K562 (cell line): ENCODE results near the gene MPPED1. TPM values are rescaled to one million over a fixed set of nuclear protein-coding genes. Genes with fewer than 3 reads are reported as not detected.

Source experiments
- ATAC-seq: fragments of 200-7000 bp; cut with Tn5 transposase; 3 replicates; pipeline ENCODE4 v1.9.1; 2020; ENCODE audit warnings: moderate library complexity
- BruUV-seq: library from RNA; stranded (reverse); fragments of 400-500 nt; replicated peaks from 2 replicates; lab custom pipeline; 2021; lab: Mats Ljungman, UMichigan
- CTCF ChIA-PET: fragments of 300-600 bp; formaldehyde crosslinking; extraction: SDS; loops from one replicate; lab custom pipeline; 2021; ENCODE audit warnings: low intra/inter-chr PET ratio; lab: Yijun Ruan, JAX
- POLR2A ChIA-PET: fragments of 300-600, 350-650 bp; sonication (Branson Sonifier 250); formaldehyde crosslinking; extraction: SDS; loops from one replicate; lab custom pipeline; 2021; ENCODE audit warnings: antibody characterized with exemption, inconsistent platforms; lab: Yijun Ruan, JAX
- DNase-seq, 4 experiments: peaks; one replicate each; pipeline versions ENCODE4 v3.0.0 to v3.0.0-alpha.2; 2011 to 2018; ENCODE audit warnings: low spot score in 3 of 4, mixed read lengths in 3 of 4; ENCODE audit errors: extremely low read depth in 1 of 4
- FAIRE-seq: peaks from 2 replicates; lab custom pipeline; 2011; peaks lifted over from hg19 to GRCh38; lab: Jason Lieb, UNC
- H2AFZ ChIP-seq: 2 replicates; pipeline ENCODE4 v1.6.0; 2011; ENCODE audit warnings: low read depth, low read length, control low read depth, inconsistent platforms
- H3K27ac ChIP-seq: fragments of 200-600 bp; 3 replicates; pipeline ENCODE4 v1.8.0; 2011; ENCODE audit warnings: low read depth, mild to moderate bottlenecking, control low read depth, inconsistent platforms, low read length, moderate library complexity, mixed read lengths; ENCODE audit errors: extremely low read depth
- H3K27me3 ChIP-seq, 2 experiments: fragments of 300-600 bp in 1 of 2; 2 replicates in 1 of 2; 3 replicates in 1 of 2; pipeline versions ENCODE4 v1.6.0 to v1.8.0; 2011; ENCODE audit warnings: inconsistent platforms in 2 of 2, low read length in 2 of 2, mild to moderate bottlenecking in 1 of 2, mixed read lengths in 1 of 2, moderate library complexity in 1 of 2; ENCODE audit not compliant: control insufficient read depth in 2 of 2, insufficient read depth in 2 of 2
- H3K36me3 ChIP-seq: fragments of 300-600 bp; 3 replicates; pipeline ENCODE4 v1.8.0; 2011; ENCODE audit warnings: mild to moderate bottlenecking, low read length, inconsistent platforms; ENCODE audit not compliant: control insufficient read depth, insufficient read depth
- H3K4me1 ChIP-seq, 2 experiments: fragments of 200-600 bp in 1 of 2; replicated peaks in 1 of 2; 2 replicates in 1 of 2; 3 replicates in 1 of 2; pipeline versions ENCODE4 v1.5.1 to v1.8.0; 2011; ENCODE audit warnings: inconsistent platforms in 2 of 2, low read length in 2 of 2, mild to moderate bottlenecking in 1 of 2, mixed read lengths in 1 of 2, moderate library complexity in 1 of 2; ENCODE audit not compliant: control insufficient read depth in 2 of 2, insufficient read depth in 2 of 2
- H3K4me2 ChIP-seq: 2 replicates; pipeline ENCODE4 v1.6.1; 2011; ENCODE audit warnings: low read length, control low read depth, inconsistent platforms, mixed read lengths; ENCODE audit not compliant: insufficient read depth
- H3K4me3 ChIP-seq: fragments of 200-600 bp; sonication (generic), shearing (Covaris generic); 2 replicates; pipeline ENCODE4 v1.5.1; 2016; ENCODE audit warnings: control low read depth, inconsistent platforms
- H3K79me2 ChIP-seq: fragments of 200-600 bp; 3 replicates; pipeline ENCODE4 v1.8.0; 2011; ENCODE audit warnings: low read length, inconsistent platforms; ENCODE audit not compliant: control insufficient read depth, insufficient read depth
- H3K9ac ChIP-seq, 2 experiments: 2 replicates each; pipeline versions ENCODE4 v1.6.0 to v1.6.1; 2011; ENCODE audit warnings: low read depth in 2 of 2, low read length in 2 of 2, control low read depth in 1 of 2, inconsistent platforms in 1 of 2, mild to moderate bottlenecking in 1 of 2, mixed read lengths in 1 of 2; ENCODE audit not compliant: insufficient read depth in 1 of 2
- H3K9me1 ChIP-seq: one replicate; pipeline ENCODE4 v1.6.0; 2011; ENCODE audit warnings: inconsistent platforms, mild to moderate bottlenecking, low read length, moderate library complexity; ENCODE audit not compliant: control insufficient read depth, insufficient read depth
- H3K9me3 ChIP-seq: replicated peaks from 2 replicates; pipeline ENCODE4 v1.5.1; 2011; ENCODE audit warnings: low read depth, low read length, inconsistent platforms; ENCODE audit not compliant: control insufficient read depth, insufficient read depth
- H4K20me1 ChIP-seq: replicated peaks from 2 replicates; pipeline ENCODE4 v1.6.1; 2011; ENCODE audit warnings: low read length, inconsistent platforms, mixed read lengths; ENCODE audit not compliant: control insufficient read depth, insufficient read depth
- CHD4 ChIP-seq: fragments of 200-600 bp; sonication (generic); IDR thresholded peaks from 3 replicates; pipeline ENCODE4 v1.6.1; 2012; ENCODE audit warnings: low read depth, mild to moderate bottlenecking, mixed read lengths, low read length, inconsistent platforms; ENCODE audit not compliant: insufficient read depth, insufficient replicate concordance, poor library complexity, severe bottlenecking
- DIDO1 ChIP-seq: fragments of 450-650 bp; IDR thresholded peaks from 2 replicates; pipeline ENCODE4 v1.6.1; 2016; ENCODE audit warnings: low read depth, missing biosample characterization, missing genetic modification characterization
- MAFK ChIP-seq: IDR thresholded peaks from 2 replicates; pipeline ENCODE4 v1.6.1; 2011; ENCODE audit warnings: low read length, improper control_type of control experiment
- NFXL1 ChIP-seq: fragments of 450-650 bp; formaldehyde crosslinking; IDR thresholded peaks from 2 replicates; pipeline ENCODE4 v1.4.0; 2021; ENCODE audit warnings: mild to moderate bottlenecking
- PHTF2 ChIP-seq: fragments of 250-450 bp; sonication (Bioruptor Pico); IDR thresholded peaks from 2 replicates; pipeline ENCODE4 v1.5.0; 2021; ENCODE audit warnings: mild to moderate bottlenecking
- POLR2A ChIP-seq: fragments of 450-650 bp; conservative IDR thresholded peaks from 2 replicates; pipeline ENCODE4 v1.6.1; 2016
- POLR2AphosphoS5 ChIP-seq: IDR thresholded peaks from 2 replicates; pipeline ENCODE4 v1.6.1; 2011; ENCODE audit warnings: mild to moderate bottlenecking, low read depth, low read length, moderate library complexity; ENCODE audit not compliant: control insufficient read depth, insufficient read depth
- SIRT6 ChIP-seq: IDR thresholded peaks from one replicate; pipeline ENCODE4 v1.6.1; 2012; ENCODE audit warnings: low read depth, mild to moderate bottlenecking, control low read depth, inconsistent platforms, low read length, moderate library complexity
- WGBS: fragments of 100-300 bp; shearing (Covaris generic); methylation state at CpG from one replicate; pipeline ENCODE4 v1.1.6; 2016; ENCODE audit warnings: low coverage, mixed read lengths; ENCODE audit not compliant: insufficient coverage; ENCODE audit errors: missing lambda C conversion rate; 5-methylcytosine and 5-hydroxymethylcytosine counted together
- in situ Hi-C: fragments of 300-500 bp; cut with MboI; formaldehyde crosslinking; loops from 4 replicates; pipeline ENCODE4 v1.15.0; 2018; ENCODE audit warnings: inconsistent platforms, mixed read lengths
- intact Hi-C: fragments of 100-400 bp; cut with micrococcal nuclease; formaldehyde crosslinking; loops from 2 replicates; pipeline ENCODE4 v1.14.2; 2022
- polyA plus RNA-seq, 8 experiments: library from polyadenylated mRNA; depleted of rRNA in 4 of 8; stranded (reverse) in 5 of 8; unstranded in 3 of 8; fragments of >200 nt; fragmentation: Nextera tagmentation in 2 of 8; fragmentation: Illumina TruSeq in 1 of 8; extraction: Ambion mirVana in 2 of 8; extraction: Trizol in 1 of 8; gene quantifications; 2 replicates each; pipeline versions ENCODE4 v1.2.1 to v1.2.3, GENCODE V29; 2011 to 2014; ENCODE audit warnings: inconsistent platforms in 1 of 8, missing spikeins in 1 of 8
- total RNA-seq, 7 experiments: library from RNA; depleted of rRNA in 6 of 7; stranded (reverse); fragments of >200 nt in 6 of 7; fragmentation: Illumina TruSeq in 2 of 7; extraction: Trizol in 2 of 7; gene quantifications; 2 replicates each; pipeline versions ENCODE4 v1.2.1 to v1.2.3, GENCODE V29; 2011 to 2021; ENCODE audit warnings: low replicate concordance in 1 of 7
- TF ChIP-seq, protein P1 (sequence below): fragments of 200-800 bp; sonication (Bioruptor generic); IDR thresholded peaks from 2 replicates; pipeline ENCODE4 v1.6.1; 2017; ENCODE audit warnings: missing genetic modification characterization, missing compliant biosample characterization

Gene MPPED1
- total and polyA plus RNA-seq, 9 of the 15 experiments (the other 6 are each of a cell fraction or from before 2014, with no cell fraction given): not detected

DNA sequence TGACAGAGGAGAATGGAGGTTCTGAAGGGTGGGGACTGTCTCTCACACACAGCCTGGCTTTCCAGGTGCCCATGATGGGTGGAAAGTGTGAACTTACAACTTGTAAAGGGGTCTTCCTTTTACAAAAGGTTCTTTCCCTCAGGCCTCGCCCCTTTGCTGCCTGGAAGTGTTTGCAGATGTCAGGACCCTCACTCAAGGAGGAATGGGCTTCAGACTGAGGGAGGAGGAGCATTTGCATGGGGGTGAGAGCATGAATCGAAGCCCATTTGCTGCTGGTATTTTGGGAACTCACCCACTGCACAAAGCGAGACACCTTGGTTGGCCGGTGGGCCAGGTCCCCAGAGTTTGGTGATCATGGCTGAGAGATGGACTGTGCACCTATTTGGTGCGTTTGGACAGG, 25.1 kb downstream of the MPPED1 start (continued):
- no peak for TF ChIP-seq POLR2AphosphoS5
- TF ChIP-seq PHTF2 (CRISPR knock-in tag): no peak
- TF ChIP-seq SIRT6: no peak
- TF ChIP-seq, protein P1, sequence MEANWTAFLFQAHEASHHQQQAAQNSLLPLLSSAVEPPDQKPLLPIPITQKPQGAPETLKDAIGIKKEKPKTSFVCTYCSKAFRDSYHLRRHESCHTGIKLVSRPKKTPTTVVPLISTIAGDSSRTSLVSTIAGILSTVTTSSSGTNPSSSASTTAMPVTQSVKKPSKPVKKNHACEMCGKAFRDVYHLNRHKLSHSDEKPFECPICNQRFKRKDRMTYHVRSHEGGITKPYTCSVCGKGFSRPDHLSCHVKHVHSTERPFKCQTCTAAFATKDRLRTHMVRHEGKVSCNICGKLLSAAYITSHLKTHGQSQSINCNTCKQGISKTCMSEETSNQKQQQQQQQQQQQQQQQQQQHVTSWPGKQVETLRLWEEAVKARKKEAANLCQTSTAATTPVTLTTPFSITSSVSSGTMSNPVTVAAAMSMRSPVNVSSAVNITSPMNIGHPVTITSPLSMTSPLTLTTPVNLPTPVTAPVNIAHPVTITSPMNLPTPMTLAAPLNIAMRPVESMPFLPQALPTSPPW: no peak
- TF ChIP-seq, all 486 proteins: peak for 0

DNA sequence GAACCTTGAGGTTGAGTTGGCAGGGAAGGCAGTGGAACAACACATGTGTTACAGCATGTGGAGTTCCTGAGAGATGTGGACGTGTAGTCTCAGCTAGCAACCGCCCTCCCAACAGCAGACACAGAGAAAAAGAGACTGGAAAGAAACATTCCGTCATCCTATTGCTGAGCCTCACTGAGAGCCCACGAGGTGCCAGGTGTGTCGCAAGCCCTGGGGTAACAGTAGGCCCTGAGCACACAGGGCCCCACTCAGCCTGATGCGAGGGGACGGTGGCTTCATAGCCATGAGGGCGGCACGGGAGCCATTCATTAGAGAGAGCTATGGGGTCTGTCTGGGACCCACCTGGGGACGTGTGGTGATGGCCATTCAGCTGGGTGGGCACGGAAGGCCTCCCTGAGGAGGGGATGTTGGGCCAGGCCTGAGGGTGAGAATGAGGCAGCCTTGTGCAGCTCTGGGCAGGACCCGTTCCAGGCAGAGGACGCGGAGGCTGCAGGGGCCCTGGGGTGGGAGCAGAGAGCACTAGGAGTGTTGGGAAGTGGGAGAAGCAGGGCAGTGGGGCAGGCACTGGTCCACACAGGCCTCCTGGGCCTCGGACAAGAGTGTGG, 26.2 kb downstream of the MPPED1 start:
- Histone ChIP-seq H3K4me3 (no peak overlapping the region), H2AFZ (no peak overlapping the region), H3K9me3 (no peaks in the 10 kb centered on the region), H4K20me1 (no peaks in the 10 kb centered on the region), H3K4me2 (no peak overlapping the region), H3K36me3 (no peaks in the 10 kb centered on the region), H3K9ac (no peak overlapping the region), H3K9me1 (no peaks in the 10 kb centered on the region), H3K27me3 (peaks cover 0 to 24% of the 10 kb centered on the region in 2 experiments; a peak in 2 of 5 replicates), H3K27ac (no peak overlapping the region), H3K4me1 (no peaks in the 10 kb centered on the region; a peak in 1 of 5 replicates), H3K79me2 (no peaks in the 10 kb centered on the region)
- no TSS peak for BruUV-seq
- TF ChIP-seq DIDO1 (no peak), CHD4 (no peak), NFXL1 (CRISPR knock-in tag) (no peak), POLR2A (no peak), MAFK (no peak)
- DNase-seq (no peak), ATAC-seq (no peak), FAIRE-seq (no peak)
- WGBS: 0% methylated on average over 8 of the region's 15 CpGs
- POLR2A ChIA-PET: interaction anchor here (0.6 to 1.0 kb wide), 2 partner anchors 12 to 1762 kb away, joined by 3 read pairs; no protein-coding TSS in a partner anchor
- intact Hi-C loops: no loop called here
- in situ Hi-C loops: no loop called here
- CTCF ChIA-PET: no interaction called here
